ENCODE data around the gene TSLP. TPM values are rescaled to one million over a fixed set of nuclear protein-coding genes. Genes with fewer than 3 reads are reported as not detected.

The TSLP gene
- total and polyA plus RNA-seq, 2 donors (not counting 3 experiments of a cell fraction or from before 2014, with no cell fraction given), result not detected

- intact Hi-C loops (cut with micrococcal nuclease) (loop anchor here (5.0 kb wide), 1 partner anchor 317 kb away; no protein-coding TSS in a partner anchor), dilution Hi-C loops (cut with MboI; ENCODE audit: extremely low pct_ligation_motif_present, low sequenced_read_pairs) (no loop called here)
- no peak overlapping the region for H3K27ac ChIP-seq (ENCODE audit: insufficient read depth, low read depth, low read length)
- no peak overlapping the region for H2AFZ ChIP-seq (ENCODE audit: low read depth, low read length)
- FAIRE-seq, result no peak
- no TSS peak for BruUV-seq (replicated peaks)
- no peak for DNase-seq (ENCODE audit: low read depth, low spot score)
- H3K9me1 ChIP-seq (replicated peaks; ENCODE audit: control insufficient read depth, extremely low read depth, insufficient read depth, low read length), result no peaks in the 10 kb centered on the region
- no peak overlapping the region for H3K9ac ChIP-seq (replicated peaks; ENCODE audit: extremely low read depth, insufficient read depth, low read length)
- no peaks in the 10 kb centered on the region for H3K9me3 ChIP-seq (replicated peaks; ENCODE audit: control insufficient read depth, insufficient read depth, low read length)
- H3K79me2 ChIP-seq (ENCODE audit: control insufficient read depth, insufficient read depth, low read length), result no peaks in the 10 kb centered on the region
- H3K4me1 ChIP-seq (ENCODE audit: control insufficient read depth, extremely low read depth, insufficient read depth, low read length), result peaks cover 3% of the 10 kb centered on the region
- ChIA-PET CTCF (interaction anchor here (1.1 kb wide), 1 partner anchor 8 kb away, joined by 3 read pairs; no protein-coding TSS in a partner anchor), POLR2A (no interaction called here)
- no peaks in the 10 kb centered on the region for H3K36me3 ChIP-seq (ENCODE audit: control insufficient read depth in 2 of 2, extremely low read depth in 1 of 2, insufficient read depth in 2 of 2, low read length in 2 of 2)
- no peaks in the 10 kb centered on the region for H4K20me1 ChIP-seq (replicated peaks; ENCODE audit: control insufficient read depth, extremely low read depth, insufficient read depth, low read length)
- no peak overlapping the region for H3K4me2 ChIP-seq (ENCODE audit: insufficient read depth, low read length)
- no peak overlapping the region for H3K4me3 ChIP-seq (replicated peaks in 1 of 3; ENCODE audit: insufficient read depth in 1 of 3, low read depth in 1 of 3, low read length in 3 of 3)
- no peak for TF ChIP-seq MYC (IDR thresholded peaks at IDR 0.05; ENCODE audit: low read depth, low read length)
- TF ChIP-seq EZH2 (IDR thresholded peaks at IDR 0.05; ENCODE audit: borderline replicate concordance, low read depth, low read length, severe bottlenecking), result no peak
- TF ChIP-seq FOS (IDR thresholded peaks at IDR 0.05; ENCODE audit: borderline replicate concordance, insufficient read depth, low read length), result no peak
- no peak for TF ChIP-seq POLR2AphosphoS5 (IDR thresholded peaks at IDR 0.05; ENCODE audit: insufficient read depth, low read depth, low read length)
- TF ChIP-seq, protein P1, sequence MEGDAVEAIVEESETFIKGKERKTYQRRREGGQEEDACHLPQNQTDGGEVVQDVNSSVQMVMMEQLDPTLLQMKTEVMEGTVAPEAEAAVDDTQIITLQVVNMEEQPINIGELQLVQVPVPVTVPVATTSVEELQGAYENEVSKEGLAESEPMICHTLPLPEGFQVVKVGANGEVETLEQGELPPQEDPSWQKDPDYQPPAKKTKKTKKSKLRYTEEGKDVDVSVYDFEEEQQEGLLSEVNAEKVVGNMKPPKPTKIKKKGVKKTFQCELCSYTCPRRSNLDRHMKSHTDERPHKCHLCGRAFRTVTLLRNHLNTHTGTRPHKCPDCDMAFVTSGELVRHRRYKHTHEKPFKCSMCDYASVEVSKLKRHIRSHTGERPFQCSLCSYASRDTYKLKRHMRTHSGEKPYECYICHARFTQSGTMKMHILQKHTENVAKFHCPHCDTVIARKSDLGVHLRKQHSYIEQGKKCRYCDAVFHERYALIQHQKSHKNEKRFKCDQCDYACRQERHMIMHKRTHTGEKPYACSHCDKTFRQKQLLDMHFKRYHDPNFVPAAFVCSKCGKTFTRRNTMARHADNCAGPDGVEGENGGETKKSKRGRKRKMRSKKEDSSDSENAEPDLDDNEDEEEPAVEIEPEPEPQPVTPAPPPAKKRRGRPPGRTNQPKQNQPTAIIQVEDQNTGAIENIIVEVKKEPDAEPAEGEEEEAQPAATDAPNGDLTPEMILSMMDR (IDR thresholded peaks at IDR 0.05; ENCODE audit: extremely low read depth in 1 of 2, insufficient read depth in 1 of 2, low read depth in 1 of 2, low read length in 2 of 2), result no peak
- TF ChIP-seq, protein P2, sequence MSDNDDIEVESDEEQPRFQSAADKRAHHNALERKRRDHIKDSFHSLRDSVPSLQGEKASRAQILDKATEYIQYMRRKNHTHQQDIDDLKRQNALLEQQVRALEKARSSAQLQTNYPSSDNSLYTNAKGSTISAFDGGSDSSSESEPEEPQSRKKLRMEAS (IDR thresholded peaks at IDR 0.05; ENCODE audit: insufficient read depth, insufficient read length), result no peak
- TF ChIP-seq GATA2 (IDR thresholded peaks at IDR 0.05; ENCODE audit: insufficient read depth, insufficient read length, low read depth, low read length), result no peak
- no peak for TF ChIP-seq JUN (IDR thresholded peaks at IDR 0.05; ENCODE audit: borderline replicate concordance, insufficient read depth, insufficient read length, low read depth)
- TF ChIP-seq POLR2A (IDR thresholded peaks at IDR 0.05; ENCODE audit: low read depth, low read length), result no peak
- peaks cover 44 to 64% of the 10 kb centered on the region in 2 experiments for H3K27me3 ChIP-seq (ENCODE audit: control insufficient read depth in 2 of 2, insufficient read depth in 2 of 2, low read length in 2 of 2)
Observed at GRCh38 chr5:111074244-111074643, 2.7 kb downstream of the TSLP start.
